Neuronal stem cell (in vitro differentiated cells): ENCODE results near the gene HTR3E.

Experiments
- DNase-seq: peaks from one replicate; pipeline ENCODE4 v3.0.0-alpha.2; 2013; ENCODE audit warnings: low spot score
- H2AFZ ChIP-seq: one replicate; pipeline ENCODE4 v1.6.1; 2013; ENCODE audit warnings: mild to moderate bottlenecking, low read length, inconsistent platforms
- H2AK5ac ChIP-seq: 2 replicates; pipeline ENCODE4 v1.6.1; 2013; ENCODE audit warnings: low read depth, mild to moderate bottlenecking, inconsistent platforms, low read length, moderate library complexity, mixed read lengths
- H2BK120ac ChIP-seq: 2 replicates; pipeline ENCODE4 v1.6.1; 2013; ENCODE audit warnings: low read depth, mild to moderate bottlenecking, inconsistent platforms, low read length, moderate library complexity, mixed read lengths
- H2BK12ac ChIP-seq: one replicate; pipeline ENCODE4 v1.6.1; 2013; ENCODE audit warnings: low read length, inconsistent platforms
- H2BK15ac ChIP-seq: 2 replicates; pipeline ENCODE4 v1.6.1; 2013; ENCODE audit warnings: mild to moderate bottlenecking, low read length, inconsistent platforms, mixed read lengths
- H2BK5ac ChIP-seq: one replicate; pipeline ENCODE4 v1.6.1; 2013; ENCODE audit warnings: inconsistent platforms, mild to moderate bottlenecking, low read length, moderate library complexity
- H3K14ac ChIP-seq: one replicate; pipeline ENCODE4 v1.6.1; 2013; ENCODE audit warnings: low read length, inconsistent platforms
- H3K18ac ChIP-seq: 2 replicates; pipeline ENCODE4 v1.6.1; 2013; ENCODE audit warnings: low read length, inconsistent platforms
- H3K23ac ChIP-seq: 2 replicates; pipeline ENCODE4 v1.6.1; 2013; ENCODE audit warnings: low read depth, mild to moderate bottlenecking, mixed read lengths, low read length, inconsistent platforms; ENCODE audit not compliant: poor library complexity
- H3K27ac ChIP-seq: replicated peaks from 3 replicates; pipeline ENCODE4 v1.5.1; 2013; ENCODE audit warnings: low read length, inconsistent platforms
- H3K27me3 ChIP-seq, 3 experiments: 2 replicates each; pipeline ENCODE4 v1.6.1; 2013; ENCODE audit warnings: low read length in 3 of 3, mild to moderate bottlenecking in 2 of 3, inconsistent platforms in 1 of 3, low read depth in 1 of 3, mixed read lengths in 1 of 3, moderate library complexity in 1 of 3; ENCODE audit not compliant: control insufficient read depth in 3 of 3, insufficient read depth in 3 of 3
- H3K36me3 ChIP-seq, 2 donors: replicated peaks in 1 of 2; 2 replicates each; pipeline ENCODE4 v1.6.1; 2013; ENCODE audit warnings: low read length in 2 of 2; ENCODE audit not compliant: control insufficient read depth in 2 of 2, insufficient read depth in 2 of 2
- H3K4ac ChIP-seq: 2 replicates; pipeline ENCODE4 v1.6.1; 2013; ENCODE audit warnings: inconsistent platforms, mild to moderate bottlenecking, low read length, moderate library complexity
- H3K4me1 ChIP-seq, 2 donors: 1 replicate in 1 of 2; 2 replicates in 1 of 2; pipeline ENCODE4 v1.6.1; 2013; ENCODE audit warnings: low read length in 2 of 2, low read depth in 1 of 2; ENCODE audit not compliant: control insufficient read depth in 2 of 2, insufficient read depth in 1 of 2
- H3K4me2 ChIP-seq: one replicate; pipeline ENCODE4 v1.6.1; 2013; ENCODE audit warnings: mild to moderate bottlenecking, low read length, inconsistent platforms; ENCODE audit not compliant: insufficient read depth, poor library complexity, severe bottlenecking
- H3K4me3 ChIP-seq, 2 donors: 2 replicates each; pipeline ENCODE4 v1.5.1; 2013; ENCODE audit warnings: low read length in 2 of 2, mild to moderate bottlenecking in 2 of 2, inconsistent platforms in 1 of 2, moderate library complexity in 1 of 2
- H3K79me1 ChIP-seq: one replicate; pipeline ENCODE4 v1.6.1; 2013; ENCODE audit warnings: low read depth, mild to moderate bottlenecking, inconsistent platforms, low read length, moderate library complexity
- H3K9ac ChIP-seq: one replicate; pipeline ENCODE4 v1.6.1; 2013; ENCODE audit warnings: mild to moderate bottlenecking, low read depth, low read length, inconsistent platforms; ENCODE audit not compliant: poor library complexity
- H3K9me3 ChIP-seq, 2 donors: replicated peaks in 1 of 2; 2 replicates each; pipeline versions ENCODE3 to v1.6.1; 2013; ENCODE audit warnings: low read length in 2 of 2, mild to moderate bottlenecking in 2 of 2, inconsistent platforms in 1 of 2, low read depth in 1 of 2, mixed read lengths in 1 of 2, moderate library complexity in 1 of 2; ENCODE audit not compliant: control insufficient read depth in 2 of 2, insufficient read depth in 1 of 2
- H4K8ac ChIP-seq: one replicate; pipeline ENCODE4 v1.6.1; 2013; ENCODE audit warnings: low read depth, mild to moderate bottlenecking, inconsistent platforms, low read length, moderate library complexity
- H4K91ac ChIP-seq: one replicate; pipeline ENCODE4 v1.6.1; 2013; ENCODE audit warnings: low read length, low read depth, mild to moderate bottlenecking, inconsistent platforms; ENCODE audit not compliant: poor library complexity
- WGBS, 2 donors: extraction: QIAGEN DNeasy Blood & Tissue Kit; methylation state at CpG; one replicate each; pipeline ENCODE4 v1.1.7; 2013; ENCODE audit warnings: missing lambda C conversion rate in 2 of 2, mixed read lengths in 1 of 2; ENCODE audit not compliant: insufficient read length in 2 of 2, insufficient replicate concordance in 1 of 2; ENCODE audit errors: extremely low coverage in 2 of 2; 5-methylcytosine and 5-hydroxymethylcytosine counted together

HTR3E gene

DNA sequence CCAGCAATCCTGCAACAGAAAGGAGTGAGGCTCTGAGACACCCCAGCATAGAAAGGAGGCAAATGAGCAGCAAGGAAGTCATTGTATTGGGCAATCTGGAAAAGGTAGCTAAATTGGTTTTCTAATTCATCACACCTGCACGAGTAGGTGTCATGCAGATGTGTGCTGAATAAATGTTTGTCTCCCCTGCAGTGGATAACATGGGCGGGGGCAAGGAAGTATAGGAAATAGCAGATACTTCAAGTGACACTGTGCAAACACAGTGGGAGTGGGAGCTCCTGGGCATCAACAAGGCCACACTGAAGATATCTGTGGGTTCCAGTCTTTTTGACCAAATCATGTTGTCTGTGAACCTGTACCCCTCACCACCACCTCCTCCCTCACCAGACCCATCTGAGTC, 14.4 kb upstream of the HTR3E start:
- Histone ChIP-seq H2AK5ac (no peak overlapping the region), H3K79me1 (no peaks in the 10 kb centered on the region), H2BK120ac (no peak overlapping the region), H3K4me2 (no peak overlapping the region), H2BK15ac (no peak overlapping the region), H3K14ac (no peak overlapping the region), H2BK5ac (no peak overlapping the region), H3K9me3 (no peaks in the 10 kb centered on the region), H3K4me3 (no peak overlapping the region), H4K8ac (no peak overlapping the region), H3K18ac (no peak overlapping the region), H2AFZ (no peak overlapping the region), H3K23ac (peak overlapping the region; percentile 92), H3K27ac (no peak overlapping the region), H4K91ac (no peak overlapping the region), H3K4ac (no peak overlapping the region), H2BK12ac (no peak overlapping the region), H3K4me1 (peaks cover 0 to 2% of the 10 kb centered on the region in 2 donors), H3K27me3 (peaks cover 0 to 4% (median 0%) of the 10 kb centered on the region in 3 experiments), H3K36me3 (no peaks in the 10 kb centered on the region), H3K9ac (no peak overlapping the region)
- no peak for DNase-seq
- WGBS, 2 donors = no CpG with 5 or more reads among the region's 2 CpGs

DNA sequence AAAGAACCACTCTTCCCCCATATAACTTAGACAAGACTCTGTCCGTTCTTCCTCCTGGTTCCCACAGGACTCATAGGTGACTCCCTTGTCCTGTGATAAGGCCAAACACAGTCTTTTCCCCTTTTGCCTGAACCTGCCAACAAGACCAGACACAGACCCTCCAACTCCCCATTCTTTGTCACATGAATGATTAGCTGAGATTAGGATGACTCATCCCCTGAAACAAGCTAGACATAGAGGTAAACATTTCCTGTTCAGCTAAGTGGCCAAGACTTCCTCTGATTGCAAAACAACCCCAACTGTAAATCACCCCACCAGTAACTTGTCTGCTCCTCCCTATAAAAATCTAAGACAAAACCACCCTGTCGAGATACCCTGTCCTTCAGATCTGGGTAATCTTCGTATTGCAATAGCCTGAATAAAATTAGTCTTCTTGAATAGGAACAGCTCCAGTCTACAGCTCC, 11.4 kb upstream of the HTR3E start:
- Histone ChIP-seq H3K4me2 (no peak overlapping the region), H3K9me3 (no peaks in the 10 kb centered on the region), H3K4ac (no peak overlapping the region), H3K4me3 (no peak overlapping the region), H4K91ac (no peak overlapping the region), H2BK12ac (no peak overlapping the region), H3K9ac (no peak overlapping the region), H4K8ac (no peak overlapping the region), H3K27me3 (peaks cover 0 to 4% (median 0%) of the 10 kb centered on the region in 3 experiments), H2AFZ (no peak overlapping the region), H3K23ac (no peak overlapping the region), H3K27ac (no peak overlapping the region), H2BK15ac (no peak overlapping the region), H3K79me1 (no peaks in the 10 kb centered on the region), H3K36me3 (no peaks in the 10 kb centered on the region), H3K14ac (no peak overlapping the region), H2AK5ac (no peak overlapping the region), H2BK5ac (no peak overlapping the region), H3K18ac (no peak overlapping the region), H2BK120ac (no peak overlapping the region), H3K4me1 (no peaks in the 10 kb centered on the region)
- no CpG with 5 or more reads among the region's 3 CpGs for WGBS, 2 donors
- no peak for DNase-seq

- no peaks in the 10 kb centered on the region for H3K4me1 ChIP-seq
- H3K4me3 ChIP-seq = no peak overlapping the region
- WGBS, 2 donors = no CpG with 5 or more reads among the region's 3 CpGs
- H2AK5ac ChIP-seq = no peak overlapping the region
- H3K27me3 ChIP-seq = no peaks in the 10 kb centered on the region
- no peak overlapping the region for H2AFZ ChIP-seq
- H2BK5ac ChIP-seq = no peak overlapping the region
- no peak overlapping the region for H3K14ac ChIP-seq
- no peak overlapping the region for H3K23ac ChIP-seq
- no peak overlapping the region for H2BK12ac ChIP-seq
- no peak overlapping the region for H2BK120ac ChIP-seq
- H4K8ac ChIP-seq = no peak overlapping the region
- no peak overlapping the region for H2BK15ac ChIP-seq
- no peak overlapping the region for H4K91ac ChIP-seq
- H3K9me3 ChIP-seq = peaks cover 0 to 4% of the 10 kb centered on the region in 2 donors
- DNase-seq = no peak
- H3K18ac ChIP-seq = no peak overlapping the region
- no peaks in the 10 kb centered on the region for H3K36me3 ChIP-seq
- no peak overlapping the region for H3K4me2 ChIP-seq
- no peaks in the 10 kb centered on the region for H3K79me1 ChIP-seq
- H3K4ac ChIP-seq = no peak overlapping the region
- H3K9ac ChIP-seq = no peak overlapping the region
- H3K27ac ChIP-seq = no peak overlapping the region
Observed at GRCh38 chr3:184092199-184092598, 4.7 kb upstream of the HTR3E start.

GRCh38 chr3:184097556-184097955, 692 bp downstream of the HTR3E start:
- H2AK5ac ChIP-seq = no peak overlapping the region
- H3K4me3 ChIP-seq = no peak overlapping the region
- no peak overlapping the region for H3K18ac ChIP-seq
- no peak overlapping the region for H2BK12ac ChIP-seq
- H3K4ac ChIP-seq = no peak overlapping the region
- no peak overlapping the region for H3K14ac ChIP-seq
- no CpG with 5 or more reads among the region's 6 CpGs for WGBS, 2 donors
- no peak overlapping the region for H4K8ac ChIP-seq
- no peak overlapping the region for H3K27ac ChIP-seq
- no peaks in the 10 kb centered on the region for H3K79me1 ChIP-seq
- no peaks in the 10 kb centered on the region for H3K4me1 ChIP-seq
- H2BK15ac ChIP-seq = no peak overlapping the region
- DNase-seq = no peak
- H3K27me3 ChIP-seq = peaks cover 0 to 8% (median 0%) of the 10 kb centered on the region in 3 experiments
- no peak overlapping the region for H4K91ac ChIP-seq
- H3K9ac ChIP-seq = no peak overlapping the region
- H2AFZ ChIP-seq = no peak overlapping the region
- H3K9me3 ChIP-seq = peaks cover 0 to 4% of the 10 kb centered on the region in 2 donors
- no peak overlapping the region for H3K23ac ChIP-seq
- H2BK5ac ChIP-seq = no peak overlapping the region
- no peak overlapping the region for H3K4me2 ChIP-seq
- no peak overlapping the region for H2BK120ac ChIP-seq
- H3K36me3 ChIP-seq = no peaks in the 10 kb centered on the region
